Fibroblast of lung (primary cell): Measurements from ENCODE around the gene GPR55.

Experiments
- CTCF ChIP-seq, 2 donors: IDR thresholded peaks in 1 of 2; conservative IDR thresholded peaks in 1 of 2; 1 replicate in 1 of 2; 2 replicates in 1 of 2; pipeline ENCODE4 v1.5.1; 2011 to 2012; ENCODE audit warnings: low read length in 2 of 2, control low read depth in 1 of 2, inconsistent platforms in 1 of 2, low read depth in 1 of 2, mild to moderate bottlenecking in 1 of 2
- EZH2 ChIP-seq: IDR thresholded peaks from 2 replicates; pipeline ENCODE4 v1.5.1; 2012; ENCODE audit warnings: low read length, control low read depth, mild to moderate bottlenecking; ENCODE audit errors: missing control alignments

GRCh38 chr2:230873661-230874401 is 51.2 kb downstream of the GPR55 start:
- no peak for TF ChIP-seq CTCF (conservative IDR thresholded peaks at IDR 0.05 in 1 of 2, IDR thresholded peaks at IDR 0.05 in 1 of 2; ENCODE audit: low read depth in 1 of 2, low read length in 2 of 2)
- TF ChIP-seq EZH2 = no peak
